Activated CD4-positive, alpha-beta T cell treated with anti-CD3 and anti-CD28 coated beads for 36 hours (primary cell): ENCODE data around the gene MGRN1. TPM values are rescaled to one million over a fixed set of nuclear protein-coding genes. Genes with fewer than 3 reads are reported as not detected.

Source experiments
- ATAC-seq: fragments of 200-7000 bp; cut with Tn5 transposase; one replicate; pipeline ENCODE4 v1.10.0; 2021; ENCODE audit warnings: mild to moderate bottlenecking, moderate library complexity
- CTCF ChIA-PET: fragments of 350-600 bp; sonication (Branson Sonifier 250); formaldehyde crosslinking; loops from one replicate; lab custom pipeline; 2021; ENCODE audit warnings: antibody characterized with exemption; lab: Charles Lee
- POLR2A ChIA-PET: fragments of 350-600 bp; sonication (Branson Sonifier 250); formaldehyde crosslinking; loops from one replicate; lab custom pipeline; 2021; ENCODE audit warnings: antibody characterized with exemption, inconsistent platforms; lab: Charles Lee
- DNase-seq: peaks from one replicate; pipeline ENCODE4 v3.0.0-alpha.2; 2020
- H3K27ac Mint-ChIP-seq: one replicate; pipeline ENCODE4 v1.8.0; 2021; ENCODE audit warnings: mixed read lengths
- H3K27me3 Mint-ChIP-seq: one replicate; pipeline ENCODE4 v1.8.0; 2021; ENCODE audit warnings: mixed read lengths
- H3K36me3 Mint-ChIP-seq: one replicate; pipeline ENCODE4 v1.8.0; 2021; ENCODE audit warnings: low read depth, mixed read lengths
- H3K4me1 Mint-ChIP-seq: one replicate; pipeline ENCODE4 v1.8.0; 2021; ENCODE audit warnings: mixed read lengths
- H3K4me3 Mint-ChIP-seq: one replicate; pipeline ENCODE4 v1.8.0; 2021; ENCODE audit warnings: mild to moderate bottlenecking, moderate library complexity, mixed read lengths
- H3K9me3 Mint-ChIP-seq: one replicate; pipeline ENCODE4 v1.8.0; 2021; ENCODE audit warnings: low read depth, mixed read lengths
- intact Hi-C, 2 experiments: fragments of 100-400 bp; cut with DNase I in 1 of 2; cut with micrococcal nuclease in 1 of 2; formaldehyde crosslinking; loops; one replicate each; pipeline versions ENCODE4 v1.14.2 to v1.15.1; 2022 to 2024; cut with DNase I, micrococcal nuclease
- total RNA-seq, 2 experiments: library from RNA; stranded (reverse); gene quantifications; one replicate each; pipeline ENCODE4 v1.2.3, GENCODE V29; 2021

Gene MGRN1
- total RNA-seq, 2 experiments from 2014 or later: 65.0 to 75.4 TPM

DNA sequence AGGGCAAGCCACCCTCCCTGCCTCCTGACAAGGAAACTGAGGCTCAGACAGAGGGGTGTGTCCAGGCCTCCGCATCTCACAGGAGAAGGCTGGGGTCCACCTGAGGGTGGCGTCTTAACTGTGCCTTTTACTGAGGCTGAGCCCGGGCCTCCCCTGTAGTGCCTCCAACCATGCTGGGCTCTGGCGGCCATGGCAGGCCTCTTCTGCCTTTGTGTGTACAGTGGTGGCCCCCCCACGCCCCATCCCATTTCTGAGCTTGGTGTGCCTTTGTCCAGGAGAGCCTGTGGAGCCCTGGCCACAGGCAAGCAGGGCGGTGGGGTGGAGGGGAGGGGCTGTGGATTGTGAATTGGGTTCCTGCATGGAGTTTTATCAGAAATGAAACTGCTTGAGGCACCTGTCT, 31.2 kb downstream of the MGRN1 start:
- intact Hi-C loops: no loop called here
- DNase-seq (no peak), ATAC-seq (no peak)
- ChIA-PET POLR2A (interaction anchor here (0.6 kb wide), 1 partner anchor 37 kb away, joined by 3 read pairs; no protein-coding TSS in a partner anchor), CTCF (no interaction called here)
- Mint-ChIP-seq H3K27ac (no peak overlapping the region), H3K4me3 (no peak overlapping the region), H3K4me1 (peaks cover 26% of the 10 kb centered on the region), H3K9me3 (no peaks in the 10 kb centered on the region), H3K36me3 (peaks cover 15% of the 10 kb centered on the region), H3K27me3 (no peaks in the 10 kb centered on the region)

DNA sequence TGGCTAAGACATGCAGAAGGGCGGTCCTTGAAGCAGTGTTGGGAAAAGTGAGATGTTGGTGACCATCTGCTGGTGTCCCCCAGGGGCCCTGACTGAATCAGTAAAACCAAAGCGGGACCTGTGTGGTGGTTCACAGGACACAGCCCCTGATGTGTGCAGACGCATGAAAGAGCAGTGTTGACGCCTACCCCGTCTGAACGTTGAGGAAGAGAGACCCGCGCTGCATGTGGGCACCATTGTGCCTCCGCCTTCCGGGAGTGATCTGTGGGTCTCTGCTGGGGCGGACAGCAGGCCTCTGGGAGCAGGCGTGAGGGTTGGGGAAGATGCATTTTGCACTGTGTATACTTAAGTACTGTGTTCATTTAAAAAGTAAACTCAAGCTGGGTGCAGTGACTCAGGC, 31.6 kb downstream of the MGRN1 start:
- no peak overlapping the region for H3K27ac Mint-ChIP-seq
- H3K9me3 Mint-ChIP-seq: no peaks in the 10 kb centered on the region
- intact Hi-C loops: no loop called here
- DNase-seq (no peak), ATAC-seq (no peak)
- no peaks in the 10 kb centered on the region for H3K27me3 Mint-ChIP-seq
- H3K36me3 Mint-ChIP-seq: peaks cover 12% of the 10 kb centered on the region
- H3K4me3 Mint-ChIP-seq: no peak overlapping the region
- CTCF ChIA-PET: no interaction called here
- POLR2A ChIA-PET: interaction anchor here (0.6 kb wide), 1 partner anchor 36 kb away, joined by 3 read pairs; no protein-coding TSS in a partner anchor
- H3K4me1 Mint-ChIP-seq: peaks cover 30% of the 10 kb centered on the region

DNA sequence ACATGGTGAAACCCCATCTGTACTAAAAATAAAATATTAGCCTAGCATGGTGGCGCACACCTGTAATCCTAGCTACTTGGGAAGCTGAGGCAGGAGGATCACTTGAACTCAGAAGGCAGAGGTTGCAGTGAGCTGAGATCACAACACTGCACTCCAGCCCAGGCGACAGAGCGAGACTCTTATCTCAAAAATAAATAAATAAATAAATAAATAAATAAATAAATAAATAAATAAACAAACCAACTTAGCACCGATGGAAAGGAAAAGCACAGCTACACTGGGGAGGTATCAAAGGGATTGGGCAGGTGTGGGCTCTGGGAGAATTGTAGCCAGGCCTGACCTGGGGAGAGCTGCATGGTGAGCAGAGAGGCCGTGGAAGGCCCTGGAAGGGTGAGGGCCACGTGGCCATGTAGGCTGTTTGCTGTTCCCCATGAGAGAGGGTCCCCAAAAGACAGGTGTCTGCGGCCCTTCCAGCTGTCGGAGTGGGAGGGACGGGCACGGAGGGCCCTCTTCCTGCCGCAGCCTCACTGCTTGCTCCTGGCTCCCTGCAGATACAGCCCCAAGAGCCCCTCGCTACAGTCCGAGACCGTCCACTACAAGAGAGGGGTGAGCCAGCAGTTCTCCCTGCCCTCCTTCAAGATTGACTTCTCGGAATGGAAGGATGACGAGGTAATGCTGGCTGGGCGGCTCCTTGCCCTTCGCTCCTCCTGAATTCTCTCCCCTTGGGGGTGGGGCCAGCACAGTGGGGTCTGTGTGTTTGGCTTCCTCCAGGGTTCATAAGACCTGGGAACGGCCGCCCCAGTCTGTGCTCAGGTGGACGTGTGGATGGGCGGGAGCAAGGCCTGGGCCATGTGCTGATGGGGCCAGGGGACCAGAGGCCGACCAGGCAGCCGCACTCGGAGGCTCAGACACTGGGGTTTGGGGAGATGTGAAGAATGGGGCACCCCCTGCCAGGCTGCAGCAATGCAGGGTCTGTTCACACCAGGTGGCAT, 32.4 kb downstream of the MGRN1 start:
- Mint-ChIP-seq H3K4me1 (peaks cover 37% of the 10 kb centered on the region), H3K36me3 (peaks cover 10% of the 10 kb centered on the region), H3K4me3 (no peak overlapping the region), H3K9me3 (no peaks in the 10 kb centered on the region), H3K27ac (no peak overlapping the region), H3K27me3 (no peaks in the 10 kb centered on the region)
- POLR2A ChIA-PET: interaction anchor here (0.6 kb wide), 1 partner anchor 36 kb away, joined by 3 read pairs; no protein-coding TSS in a partner anchor
- CTCF ChIA-PET: interaction anchor here (0.6 to 0.8 kb wide), 2 partner anchors 33 to 151 kb away, joined by 3 to 4 read pairs; no protein-coding TSS in a partner anchor
- ATAC-seq (no peak), DNase-seq (no peak)
- intact Hi-C loops: no loop called here

DNA sequence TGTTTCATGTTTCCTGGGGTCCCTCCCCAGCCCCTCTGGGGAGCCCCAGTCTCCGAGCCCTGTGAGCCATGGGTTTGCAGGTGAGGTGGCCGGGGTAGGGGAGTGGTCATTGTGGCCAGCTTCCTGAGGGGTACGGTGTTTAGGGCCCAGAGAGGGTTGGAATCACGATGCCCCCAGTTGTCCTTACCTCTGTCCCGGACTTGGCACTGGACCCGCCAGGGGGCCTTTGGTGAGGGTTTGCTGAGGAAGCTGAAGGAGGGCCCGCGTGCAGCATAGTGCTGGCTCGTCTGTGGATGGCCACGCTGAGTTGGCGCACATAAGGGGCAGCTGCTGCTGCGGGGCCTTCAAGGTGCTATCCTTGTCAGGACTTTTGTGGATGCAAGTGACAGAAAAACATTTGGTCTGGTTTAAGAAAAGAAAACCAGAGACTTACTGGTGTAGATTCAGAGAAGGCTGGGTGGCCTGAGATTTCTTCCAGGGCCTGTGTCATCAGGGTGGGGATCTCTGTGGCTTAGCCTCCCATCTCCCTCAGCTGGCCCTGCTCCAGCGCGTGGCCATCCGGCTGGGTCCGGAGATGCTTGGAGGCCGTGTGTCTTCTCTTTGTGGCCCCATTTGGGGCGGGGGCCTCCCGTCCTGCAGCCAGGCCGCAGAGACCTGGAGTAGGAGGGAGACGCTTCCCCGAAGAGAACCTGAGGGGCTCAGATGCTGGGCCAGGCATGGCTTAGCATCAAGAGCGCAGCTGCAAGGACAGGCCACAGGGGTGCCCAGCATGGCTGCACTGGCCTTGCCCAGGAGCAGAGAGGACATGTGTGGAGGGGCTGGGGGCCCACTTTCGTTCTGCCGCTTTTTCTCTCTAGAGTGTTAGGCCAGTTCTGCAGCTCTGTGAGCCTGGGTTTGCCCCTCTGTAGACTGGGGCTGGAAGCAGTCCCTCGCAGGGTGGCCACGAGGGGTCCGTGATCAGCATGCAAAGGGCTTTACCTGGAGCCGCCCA, 35.0 kb downstream of the MGRN1 start:
- H3K4me1 Mint-ChIP-seq: peaks cover 62% of the 10 kb centered on the region
- H3K4me3 Mint-ChIP-seq: no peak overlapping the region
- peaks cover 20% of the 10 kb centered on the region for H3K36me3 Mint-ChIP-seq
- intact Hi-C loops: loop anchor here (1.0 to 5.0 kb wide), 4 partner anchors 32 to 75 kb away; partner anchors contain the start of genes ANKS3 (in 1 of the 2), DNAAF8 (in 1 of the 2) and MGRN1 (in 1 of the 2)
- no peaks in the 10 kb centered on the region for H3K9me3 Mint-ChIP-seq
- DNase-seq (no peak), ATAC-seq (no peak)
- POLR2A ChIA-PET: interaction anchor here (1.0 kb wide), 1 partner anchor 35 kb away, joined by 3 read pairs; the partner anchor contains the start of gene MGRN1
- CTCF ChIA-PET: interaction anchor here (1.0 to 1.6 kb wide), 3 partner anchors 9 to 21 kb away, joined by 3 to 4 read pairs (median 3); no protein-coding TSS in a partner anchor
- no peaks in the 10 kb centered on the region for H3K27me3 Mint-ChIP-seq
- H3K27ac Mint-ChIP-seq: no peak overlapping the region

DNA sequence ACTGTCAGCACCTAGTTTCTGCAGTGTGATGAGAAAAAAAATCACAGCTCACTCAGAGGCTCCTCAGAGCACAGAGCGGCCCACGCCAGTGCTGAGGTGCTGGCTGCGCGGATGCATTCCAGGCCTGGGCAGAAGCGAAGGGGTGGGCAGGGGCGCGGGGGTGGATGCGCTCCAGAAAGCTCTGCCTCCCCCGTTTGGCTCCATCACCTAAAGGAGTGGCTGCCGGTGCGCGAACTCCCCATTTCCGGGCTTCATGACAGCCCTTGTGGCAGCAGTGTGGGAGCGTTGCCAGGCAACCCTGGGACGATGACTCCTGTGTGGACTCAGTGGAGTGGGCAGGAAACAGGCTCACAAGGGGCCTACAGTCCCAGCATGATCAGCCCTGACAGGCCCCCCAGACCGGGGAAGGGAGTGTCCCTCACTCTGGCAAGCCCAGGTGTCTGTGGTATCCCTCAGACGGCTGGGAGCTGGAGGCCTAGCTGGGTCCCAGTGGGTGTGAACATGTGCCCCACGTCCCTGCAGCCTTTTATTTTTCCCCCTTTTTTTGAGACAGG, 35.9 kb downstream of the MGRN1 start:
- no peak overlapping the region for H3K4me3 Mint-ChIP-seq
- ATAC-seq (peak; percentile 82), DNase-seq (peak; percentile 94)
- H3K36me3 Mint-ChIP-seq: peaks cover 23% of the 10 kb centered on the region
- H3K9me3 Mint-ChIP-seq: no peaks in the 10 kb centered on the region
- no peaks in the 10 kb centered on the region for H3K27me3 Mint-ChIP-seq
- intact Hi-C loops: loop anchor here (1.0 to 5.0 kb wide), 4 partner anchors 33 to 74 kb away; partner anchors contain the start of genes ANKS3 (in 1 of the 2), DNAAF8 (in 1 of the 2) and MGRN1 (in 1 of the 2)
- peak overlapping the region; percentile 68 for H3K27ac Mint-ChIP-seq
- H3K4me1 Mint-ChIP-seq: peaks cover 70% of the 10 kb centered on the region
- POLR2A ChIA-PET: interaction anchor here (1.0 to 1.2 kb wide), 2 partner anchors 35 to 185 kb away, joined by 3 read pairs; partner anchors contain the start of genes HMOX2 and MGRN1
- CTCF ChIA-PET: interaction anchor here (0.7 to 1.4 kb wide), 3 partner anchors 10 to 124 kb away, joined by 3 read pairs; no protein-coding TSS in a partner anchor

DNA sequence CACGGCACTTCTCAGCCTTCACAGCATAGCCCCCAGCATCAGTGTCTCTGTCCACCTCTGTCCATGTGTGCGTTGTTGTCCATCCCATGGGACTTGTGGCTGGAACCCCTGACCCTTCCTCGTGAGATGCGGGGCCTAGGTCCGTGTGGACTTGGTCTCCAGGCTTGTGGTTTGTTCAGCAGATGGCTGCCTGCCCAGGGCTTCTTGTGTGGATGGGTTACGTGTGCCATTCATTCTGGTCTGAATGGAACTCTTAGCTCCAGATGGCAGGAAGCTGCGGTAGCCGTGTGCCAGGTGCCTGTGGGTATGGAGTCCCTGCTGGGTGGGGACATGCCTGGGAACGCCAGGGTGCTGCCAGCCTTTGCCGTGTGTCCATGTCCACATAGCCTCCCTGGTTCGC, 37.0 kb downstream of the MGRN1 start:
- intact Hi-C loops: loop anchor here (2.0 to 5.0 kb wide), 2 partner anchors 34 to 73 kb away; partner anchors contain the start of genes ANKS3 (in 1 of the 2) and DNAAF8 (in 1 of the 2)
- DNase-seq (no peak), ATAC-seq (no peak)
- Mint-ChIP-seq H3K9me3 (no peaks in the 10 kb centered on the region), H3K27ac (peak overlapping the region; percentile 78), H3K4me3 (no peak overlapping the region), H3K27me3 (no peaks in the 10 kb centered on the region), H3K4me1 (peaks cover 75% of the 10 kb centered on the region), H3K36me3 (peaks cover 19% of the 10 kb centered on the region)
- POLR2A ChIA-PET: interaction anchor here (1.2 kb wide), 1 partner anchor 186 kb away, joined by 3 read pairs; the partner anchor contains the start of gene HMOX2
- CTCF ChIA-PET: no interaction called here

DNA sequence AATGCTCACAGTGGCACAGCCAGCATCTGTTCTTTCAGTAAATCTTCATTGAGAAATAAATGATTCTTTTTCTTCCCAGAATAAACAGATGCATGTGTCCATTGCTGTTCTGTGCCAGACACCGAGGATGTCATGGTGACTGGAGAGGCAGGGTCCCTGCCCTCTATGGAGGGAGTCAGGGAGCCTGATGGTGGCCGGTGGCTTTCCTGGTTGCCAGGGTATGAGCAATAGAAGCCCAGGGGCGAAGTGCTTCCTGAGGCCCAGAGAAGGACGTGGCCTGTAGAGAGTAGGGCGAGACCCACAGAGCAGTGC, 38.8 kb downstream of the MGRN1 start:
- H3K27me3 Mint-ChIP-seq: no peaks in the 10 kb centered on the region
- peaks cover 27% of the 10 kb centered on the region for H3K36me3 Mint-ChIP-seq
- peak overlapping the region; percentile 92 for H3K27ac Mint-ChIP-seq
- peak overlapping the region; percentile 31 for H3K4me3 Mint-ChIP-seq
- intact Hi-C loops: loop anchor here in 1 of 2 experiments (5.0 kb wide), 1 partner anchor 36 kb away; no protein-coding TSS in a partner anchor
- ChIA-PET CTCF (no interaction called here), POLR2A (interaction anchor here (0.6 kb wide), 1 partner anchor 48 kb away, joined by 3 read pairs; no protein-coding TSS in a partner anchor)
- no peak for DNase-seq
- peaks cover 73% of the 10 kb centered on the region for H3K4me1 Mint-ChIP-seq
- no peak for ATAC-seq
- no peaks in the 10 kb centered on the region for H3K9me3 Mint-ChIP-seq

DNA sequence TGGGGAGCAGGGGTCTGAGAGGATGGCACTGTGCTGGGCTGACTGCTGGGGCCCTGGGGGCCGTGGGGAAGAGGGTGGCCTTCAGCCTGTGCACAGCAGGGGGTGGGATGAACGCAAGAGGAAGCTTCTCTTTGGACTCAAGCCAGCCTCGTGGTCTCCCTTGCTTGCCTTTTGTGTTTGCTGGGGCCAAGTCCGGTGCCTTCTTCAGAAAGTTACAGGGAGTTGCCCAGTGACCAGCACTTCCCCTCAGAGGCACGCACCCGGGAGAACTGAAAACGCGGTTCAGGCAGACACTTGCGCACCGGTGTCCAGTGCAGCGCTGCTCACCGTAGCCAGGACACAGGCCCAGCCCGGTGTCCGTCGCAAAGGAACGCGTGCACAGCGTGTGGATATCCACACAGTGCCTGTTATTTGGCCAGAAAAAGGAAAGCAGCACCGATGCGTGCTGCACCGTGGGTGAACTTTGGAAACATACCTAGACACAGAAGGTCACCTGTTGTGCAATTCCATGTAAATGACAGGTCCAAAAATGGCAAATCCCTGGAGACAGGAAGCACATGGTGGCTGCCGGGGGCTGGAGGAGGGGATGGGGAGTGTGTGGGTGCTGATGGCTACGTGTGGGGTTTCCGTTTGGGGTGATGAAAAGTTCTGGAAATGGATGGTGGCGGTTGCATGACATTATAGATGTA, 39.3 kb downstream of the MGRN1 start:
- POLR2A ChIA-PET: interaction anchor here (0.6 kb wide), 2 partner anchors 18 to 48 kb away, joined by 3 read pairs; no protein-coding TSS in a partner anchor
- ATAC-seq: no peak
- CTCF ChIA-PET: interaction anchor here (0.6 kb wide), 1 partner anchor 39 kb away, joined by 4 read pairs; the partner anchor contains the start of gene MGRN1
- Mint-ChIP-seq H3K4me3 (peak overlapping the region; percentile 60), H3K4me1 (peaks cover 68% of the 10 kb centered on the region), H3K9me3 (no peaks in the 10 kb centered on the region), H3K27ac (peak overlapping the region; percentile 92), H3K36me3 (peaks cover 27% of the 10 kb centered on the region), H3K27me3 (no peaks in the 10 kb centered on the region)
- DNase-seq: peak; percentile 21
- intact Hi-C loops: loop anchor here in 1 of 2 experiments (5.0 kb wide), 1 partner anchor 37 kb away; no protein-coding TSS in a partner anchor

DNA sequence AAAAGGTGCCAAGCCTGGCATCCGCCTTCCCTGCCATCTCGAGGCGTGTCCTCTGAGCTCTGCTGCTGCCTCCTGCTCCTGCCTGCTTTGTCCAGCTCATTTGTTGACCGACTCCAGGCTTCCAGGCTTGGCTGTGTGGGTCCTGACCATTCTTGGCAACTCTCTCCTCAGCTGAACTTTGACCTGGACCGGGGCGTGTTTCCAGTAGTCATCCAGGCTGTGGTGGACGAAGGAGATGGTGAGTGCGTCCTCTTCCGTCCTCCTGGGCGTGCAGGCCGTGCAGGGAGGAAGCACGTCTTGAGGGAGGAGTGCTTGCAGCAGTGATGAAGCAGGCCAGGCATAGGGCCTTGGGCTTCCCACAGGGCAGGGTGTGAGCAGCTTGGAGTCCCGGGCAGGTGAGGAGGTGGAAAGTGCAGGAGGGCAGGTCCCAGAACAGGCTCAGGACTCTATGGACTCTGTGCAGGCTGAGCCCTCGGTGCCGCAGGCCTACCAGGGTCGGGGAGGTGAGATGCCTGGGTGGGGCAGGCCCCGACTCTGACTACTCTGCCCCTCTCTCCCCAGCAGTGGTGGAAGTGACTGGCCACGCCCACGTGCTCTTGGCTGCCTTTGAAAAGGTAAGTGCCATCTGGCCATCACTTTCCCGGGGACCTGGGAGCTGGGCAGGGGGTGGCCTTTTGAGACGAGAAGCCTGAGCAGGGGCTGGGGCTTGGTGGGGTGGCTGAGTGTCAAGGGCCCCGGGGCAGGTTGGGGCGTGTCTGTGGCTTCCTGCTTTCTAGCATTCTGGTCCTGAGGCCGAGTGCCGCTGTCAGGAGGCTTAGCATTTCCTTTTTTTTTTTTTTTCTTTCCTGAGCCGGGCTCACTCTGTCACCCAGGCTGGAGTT, 40.2 kb downstream of the MGRN1 start:
- peak overlapping the region; percentile 60 for H3K4me3 Mint-ChIP-seq
- CTCF ChIA-PET: interaction anchor here (0.6 to 1.0 kb wide), 3 partner anchors 31 to 147 kb away, joined by 3 to 4 read pairs (median 4); partner anchors contain the start of gene MGRN1
- intact Hi-C loops: loop anchor here (1.0 to 5.0 kb wide), 2 partner anchors 29 to 37 kb away; partner anchors contain the start of gene NUDT16L1 (in 1 of the 2)
- H3K27me3 Mint-ChIP-seq: no peaks in the 10 kb centered on the region
- H3K4me1 Mint-ChIP-seq: peaks cover 59% of the 10 kb centered on the region
- peaks cover 27% of the 10 kb centered on the region for H3K36me3 Mint-ChIP-seq
- H3K27ac Mint-ChIP-seq: peak overlapping the region; percentile 92
- POLR2A ChIA-PET: interaction anchor here (0.6 kb wide), 1 partner anchor 17 kb away, joined by 3 read pairs; no protein-coding TSS in a partner anchor
- H3K9me3 Mint-ChIP-seq: no peaks in the 10 kb centered on the region
- DNase-seq: peak; percentile 80
- peak; percentile 53 for ATAC-seq
